A549 (cell line): ENCODE measurements around the gene ULK1. TPM values are rescaled to one million over a fixed set of nuclear protein-coding genes. Genes with fewer than 3 reads are reported as not detected.

Source experiments
- ATAC-seq, 2 experiments: fragments of 200-7000 bp in 1 of 2; fragments of >200 bp in 1 of 2; cut with Nextera tagmentation in 1 of 2; cut with Tn5 transposase in 1 of 2; 3 replicates each; pipeline versions ENCODE4 v1.8.0 to v1.9.1; 2018 to 2020; ENCODE audit warnings: mild to moderate bottlenecking in 1 of 2, moderate library complexity in 1 of 2
- CTCF ChIA-PET: fragments of 300-600 bp; sonication (Branson Sonifier 250); formaldehyde crosslinking; extraction: SDS; loops from one replicate; lab custom pipeline; 2021; ENCODE audit warnings: antibody characterized with exemption, inconsistent platforms; lab: Yijun Ruan, JAX
- POLR2A ChIA-PET: fragments of 350-600 bp; formaldehyde crosslinking; extraction: SDS; loops from one replicate; lab custom pipeline; 2021; ENCODE audit warnings: antibody characterized with exemption, inconsistent platforms; lab: Yijun Ruan, JAX
- DNase-seq, 2 experiments: peaks; one replicate each; pipeline versions ENCODE4 v3.0.0 to v3.0.0-alpha.2; 2011 to 2016; ENCODE audit warnings: low read depth in 1 of 2, low spot score in 1 of 2
- FAIRE-seq: peaks from 2 replicates; lab custom pipeline; 2011; peaks lifted over from hg19 to GRCh38; lab: Jason Lieb, UNC
- H3K27ac ChIP-seq, 2 experiments: fragments of >200 bp; sonication (Bioruptor Twin); formaldehyde crosslinking; 3 replicates each; pipeline ENCODE4 v1.5.1; 2016 to 2017
- H3K4me1 ChIP-seq: fragments of >200 bp; sonication (Bioruptor Twin); formaldehyde crosslinking; 3 replicates; pipeline ENCODE4 v1.6.1; 2016
- H3K4me2 ChIP-seq: fragments of >200 bp; sonication (Bioruptor Twin); formaldehyde crosslinking; 3 replicates; pipeline ENCODE4 v1.6.1; 2016
- H3K4me3 ChIP-seq: fragments of >200 bp; sonication (Bioruptor Twin); formaldehyde crosslinking; 3 replicates; pipeline ENCODE4 v1.5.1; 2016
- H3K9me3 ChIP-seq: fragments of >200 bp; sonication (Bioruptor Twin); formaldehyde crosslinking; 3 replicates; pipeline ENCODE4 v1.6.1; 2016
- BHLHE40 ChIP-seq: IDR thresholded peaks from 2 replicates; pipeline ENCODE4 v1.6.1; 2012; ENCODE audit warnings: low read depth, low read length, inconsistent platforms
- CTCF ChIP-seq: fragments of >200 bp; sonication (Bioruptor Twin); formaldehyde crosslinking; IDR thresholded peaks from 3 replicates; pipeline ENCODE4 v1.5.1; 2016
- E2F6 ChIP-seq: IDR thresholded peaks from 2 replicates; pipeline ENCODE4 v1.6.1; 2012; ENCODE audit warnings: low read depth, borderline replicate concordance
- ELK1 ChIP-seq: fragments of 150-350 bp; IDR thresholded peaks from 2 replicates; pipeline ENCODE4 v1.6.1; 2014; ENCODE audit warnings: low read depth, mild to moderate bottlenecking, low read length
- ESRRA ChIP-seq: fragments of 150-350 bp; IDR thresholded peaks from 2 replicates; pipeline ENCODE4 v1.6.1; 2014; ENCODE audit warnings: mild to moderate bottlenecking, low read length, borderline replicate concordance
- FOSL2 ChIP-seq, 2 experiments: fragments of 450-650 bp in 1 of 2; fragments of >200 bp in 1 of 2; sonication (Bioruptor Twin) in 1 of 2; formaldehyde crosslinking; IDR thresholded peaks; 2 replicates each; pipeline versions ENCODE4 v1.5.0 to v1.6.1; 2016 to 2020; ENCODE audit warnings: mild to moderate bottlenecking in 1 of 2, moderate library complexity in 1 of 2
- HDAC2 ChIP-seq: fragments of 200-600 bp; sonication (generic); IDR thresholded peaks from 2 replicates; pipeline ENCODE4 v1.6.1; 2016
- HOXB5 ChIP-seq: fragments of 250-450 bp; sonication (Bioruptor Pico); IDR thresholded peaks from 2 replicates; pipeline ENCODE4 v1.5.0; 2020; ENCODE audit warnings: mild to moderate bottlenecking, moderate library complexity
- KDM5A ChIP-seq: fragments of 200-600 bp; sonication (generic); IDR thresholded peaks from 2 replicates; pipeline ENCODE4 v1.6.1; 2016; ENCODE audit warnings: antibody characterized with exemption, mild to moderate bottlenecking
- NFE2L2 ChIP-seq: fragments of 150-350 bp; conservative IDR thresholded peaks from 2 replicates; pipeline ENCODE4 v1.6.1; 2014; ENCODE audit warnings: low read length
- PBX3 ChIP-seq: IDR thresholded peaks from 2 replicates; pipeline ENCODE4 v1.6.1; 2012
- POLR2AphosphoS2 ChIP-seq: conservative IDR thresholded peaks from 2 replicates; pipeline ENCODE4 v1.6.1; 2012; ENCODE audit warnings: low read length, improper control_type of control experiment, inconsistent platforms
- RAD21 ChIP-seq, 2 experiments: fragments of >200 bp in 1 of 2; sonication (Bioruptor Twin) in 1 of 2; formaldehyde crosslinking in 1 of 2; IDR thresholded peaks in 1 of 2; conservative IDR thresholded peaks in 1 of 2; 2 replicates in 1 of 2; 3 replicates in 1 of 2; pipeline ENCODE4 v1.6.1; 2012 to 2018; ENCODE audit warnings: inconsistent platforms in 1 of 2
- REST ChIP-seq: fragments of 200-600 bp; sonication (generic); IDR thresholded peaks from 2 replicates; pipeline ENCODE4 v1.6.1; 2016; ENCODE audit warnings: antibody characterized with exemption, mild to moderate bottlenecking, moderate library complexity
- RNF2 ChIP-seq: fragments of 200-600 bp; sonication (generic); IDR thresholded peaks from 2 replicates; pipeline ENCODE4 v1.6.1; 2016; ENCODE audit warnings: low read depth, mild to moderate bottlenecking, antibody characterized with exemption, moderate library complexity, borderline replicate concordance
- ZNF302 ChIP-seq: fragments of 250-450 bp; sonication (Bioruptor Pico); IDR thresholded peaks from 2 replicates; pipeline ENCODE4 v1.9.0; 2021; ENCODE audit warnings: inconsistent platforms, mild to moderate bottlenecking, moderate library complexity
- WGBS: methylation state at CpG from one replicate; pipeline ENCODE4 v1.1.6; 2017; ENCODE audit errors: missing lambda C conversion rate; 5-methylcytosine and 5-hydroxymethylcytosine counted together
- polyA plus RNA-seq, 4 experiments: library from polyadenylated mRNA; depleted of rRNA in 3 of 4; stranded (reverse); fragments of >200 nt; fragmentation: RNase III in 1 of 4; extraction: RNeasy Plus Mini Kit Qiagen cat#74134 plus additional on column Dnase treatment in 1 of 4; gene quantifications; 2 replicates in 3 of 4; 3 replicates in 1 of 4; pipeline ENCODE4 v1.2.3, GENCODE V29; 2011 to 2017

The ULK1 gene
- polyA plus RNA-seq, 2 of the 4 experiments (the other 2 are of a cell fraction), result 15.1 to 46.2 TPM

- no peak for TF ChIP-seq E2F6
- TF ChIP-seq ZNF302 (CRISPR knock-in tag), result no peak
- TF ChIP-seq PBX3, result no peak
Observed at GRCh38 chr12:131845121-131845520, 49.3 kb upstream of the ULK1 start (continued).

GRCh38 chr12:131847456-131847855 is 47.0 kb upstream of the ULK1 start:
- no peak for ATAC-seq
- no peak for FAIRE-seq
- POLR2A ChIA-PET, result no interaction called here
- no peak overlapping the region for H3K27ac ChIP-seq
- H3K9me3 ChIP-seq, result no peaks in the 10 kb centered on the region
- no peak overlapping the region for H3K4me3 ChIP-seq
- CTCF ChIA-PET, result no interaction called here
- no peak for TF ChIP-seq RNF2
- no peak for TF ChIP-seq HOXB5
- TF ChIP-seq CTCF, result no peak
- TF ChIP-seq RAD21 (conservative IDR thresholded peaks at IDR 0.05 in 1 of 2, IDR thresholded peaks at IDR 0.05 in 1 of 2), result no peak
- WGBS, result 90% methylated on average over 10 of the region's 10 CpGs
- H3K4me1 ChIP-seq, result peaks cover 16% of the 10 kb centered on the region
- no peak overlapping the region for H3K4me2 ChIP-seq
- no peak for DNase-seq

GRCh38 chr12:131848753-131849152 is 45.7 kb upstream of the ULK1 start:
- POLR2A ChIA-PET, result no interaction called here
- Histone ChIP-seq H3K4me1 (peaks cover 29% of the 10 kb centered on the region), H3K4me3 (no peak overlapping the region), H3K27ac (no peak overlapping the region), H3K4me2 (no peak overlapping the region), H3K9me3 (no peaks in the 10 kb centered on the region)
- TF ChIP-seq FOSL2 (IDR thresholded peaks at IDR 0.05) (no peak), FOSL2 (CRISPR knock-in tag; IDR thresholded peaks at IDR 0.05) (no peak), HDAC2 (no peak), ELK1 (no peak), POLR2AphosphoS2 (no peak)
- ATAC-seq, result no peak
- WGBS, result 88% methylated on average over 24 of the region's 24 CpGs
- CTCF ChIA-PET, result interaction anchor here (1.3 kb wide), 1 partner anchor 15 kb away, joined by 3 read pairs; no protein-coding TSS in a partner anchor
- no peak for DNase-seq
- FAIRE-seq, result no peak

GRCh38 chr12:131849700-131850553 is 44.5 kb upstream of the ULK1 start:
- H3K27ac ChIP-seq, result no peak overlapping the region
- FAIRE-seq (no peak), ATAC-seq (no peak), DNase-seq (no peak)
- TF ChIP-seq REST (no peak), FOSL2 (IDR thresholded peaks at IDR 0.05) (no peak), FOSL2 (CRISPR knock-in tag; IDR thresholded peaks at IDR 0.05) (no peak), ESRRA (no peak), NFE2L2 (no peak), BHLHE40 (no peak), RNF2 (no peak), E2F6 (no peak), KDM5A (no peak)
- no peaks in the 10 kb centered on the region for H3K9me3 ChIP-seq
- ChIA-PET CTCF (interaction anchor here (0.6 to 5.3 kb wide), 29 partner anchors 9 to 745 kb away, joined by 3 to 58 read pairs (median 10); partner anchors contain the start of gene EP400), POLR2A (interaction anchor here (1.1 kb wide), 1 partner anchor 100 kb away, joined by 3 read pairs; the partner anchor contains the start of gene EP400)
- H3K4me1 ChIP-seq, result peaks cover 37% of the 10 kb centered on the region
- no peak overlapping the region for H3K4me3 ChIP-seq
- H3K4me2 ChIP-seq, result no peak overlapping the region
- 88% methylated on average over 46 of the region's 47 CpGs for WGBS
